Spleen (tissue), 7 donors: ENCODE data around the gene SPACDR.

Source experiments
- POLR2A ChIP-seq, 3 donors: fragments of 450-650 bp; IDR thresholded peaks; one replicate each; pipeline ENCODE4 v1.5.1; 2017; ENCODE audit warnings: antibody characterized with exemption in 3 of 3, mild to moderate bottlenecking in 1 of 3
- POLR2AphosphoS5 ChIP-seq, 3 donors: sonication (generic); formaldehyde crosslinking; IDR thresholded peaks; one replicate each; pipeline ENCODE4 v1.5.1; 2017; ENCODE audit warnings: antibody characterized with exemption in 3 of 3
- TF ChIP-seq, protein P1 (sequence below), 11 experiments: fragments of 200-600 bp in 7 of 11; fragments of 450-650 bp in 4 of 11; sonication (generic) in 4 of 11; IDR thresholded peaks in 8 of 11; conservative IDR thresholded peaks in 3 of 11; 1 replicate in 7 of 11; 2 replicates in 4 of 11; pipeline versions ENCODE4 v1.4.0 to v1.8.0; 2016 to 2021; ENCODE audit warnings: antibody characterized with exemption in 11 of 11, inconsistent platforms in 4 of 11, mild to moderate bottlenecking in 1 of 11
- donor health status: DM: no; HTN: no; CAD: no; lungs with moderate emphysema.
- donor health status: DM: no; HTN: no; CAD: no.
- donor health status: DM: no; HTN: no; CAD: no.

DNA sequence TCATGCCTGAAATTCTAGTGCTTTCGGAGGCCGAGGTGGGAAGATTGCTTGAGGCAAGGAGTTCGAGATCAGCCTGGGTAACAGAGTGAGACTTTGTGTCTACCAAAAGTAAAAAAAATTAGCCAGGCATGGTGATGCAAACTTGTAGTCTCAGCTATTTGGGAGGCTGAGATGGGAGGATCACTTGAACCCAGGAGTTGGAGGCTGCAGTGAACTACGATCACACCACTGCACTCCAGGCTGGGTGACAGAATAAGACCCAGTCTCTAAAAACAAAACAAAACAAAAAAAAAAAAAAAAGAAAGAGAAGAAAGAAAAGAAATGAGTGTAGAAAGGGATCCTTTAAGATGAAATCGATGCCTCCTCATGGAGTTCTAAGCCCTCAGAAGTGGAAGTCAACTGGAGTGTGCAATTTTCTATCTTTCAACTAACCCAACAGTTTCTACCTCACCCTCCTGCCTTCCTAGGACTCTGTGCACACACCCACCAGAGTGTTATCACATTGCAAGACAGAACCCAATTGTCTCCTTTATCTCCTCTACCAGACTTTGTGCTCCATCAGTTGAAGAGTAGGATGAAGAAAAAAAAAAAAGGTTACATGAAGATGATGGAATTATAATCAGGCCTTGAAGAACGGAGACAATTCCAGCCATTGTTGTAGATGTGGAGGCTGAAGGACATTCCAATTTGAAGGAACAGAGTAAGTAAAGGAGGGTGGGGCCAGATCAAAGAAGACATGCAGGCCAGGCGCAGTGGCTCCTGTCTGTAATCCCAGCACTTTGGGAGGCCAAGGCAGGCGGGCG, 46.6 kb upstream of the SPACDR start:
- TF ChIP-seq POLR2A (IDR thresholded peaks at IDR 0.05): no peak
- TF ChIP-seq, protein P1, sequence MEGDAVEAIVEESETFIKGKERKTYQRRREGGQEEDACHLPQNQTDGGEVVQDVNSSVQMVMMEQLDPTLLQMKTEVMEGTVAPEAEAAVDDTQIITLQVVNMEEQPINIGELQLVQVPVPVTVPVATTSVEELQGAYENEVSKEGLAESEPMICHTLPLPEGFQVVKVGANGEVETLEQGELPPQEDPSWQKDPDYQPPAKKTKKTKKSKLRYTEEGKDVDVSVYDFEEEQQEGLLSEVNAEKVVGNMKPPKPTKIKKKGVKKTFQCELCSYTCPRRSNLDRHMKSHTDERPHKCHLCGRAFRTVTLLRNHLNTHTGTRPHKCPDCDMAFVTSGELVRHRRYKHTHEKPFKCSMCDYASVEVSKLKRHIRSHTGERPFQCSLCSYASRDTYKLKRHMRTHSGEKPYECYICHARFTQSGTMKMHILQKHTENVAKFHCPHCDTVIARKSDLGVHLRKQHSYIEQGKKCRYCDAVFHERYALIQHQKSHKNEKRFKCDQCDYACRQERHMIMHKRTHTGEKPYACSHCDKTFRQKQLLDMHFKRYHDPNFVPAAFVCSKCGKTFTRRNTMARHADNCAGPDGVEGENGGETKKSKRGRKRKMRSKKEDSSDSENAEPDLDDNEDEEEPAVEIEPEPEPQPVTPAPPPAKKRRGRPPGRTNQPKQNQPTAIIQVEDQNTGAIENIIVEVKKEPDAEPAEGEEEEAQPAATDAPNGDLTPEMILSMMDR (IDR thresholded peaks at IDR 0.05 in 8 of 11, conservative IDR thresholded peaks at IDR 0.05 in 3 of 11): no peak
- no peak for TF ChIP-seq POLR2AphosphoS5 (IDR thresholded peaks at IDR 0.05)
